Omental fat pad (tissue), 4 donors: ENCODE data around the gene APIP. TPM values are rescaled to one million over a fixed set of nuclear protein-coding genes. Genes with fewer than 3 reads are reported as not detected.

Experiments used
- ATAC-seq: fragments of 150-250 bp; one replicate; pipeline ENCODE4 v1.9.1; 2016; ENCODE audit warnings: mild to moderate bottlenecking, moderate library complexity; ENCODE audit not compliant: low FRiP score
- DNase-seq: peaks from one replicate; pipeline ENCODE4 v3.0.0-alpha.2; 2019; ENCODE audit warnings: low spot score
- CTCF ChIP-seq, 3 donors: fragments of 450-650 bp; IDR thresholded peaks; one replicate each; pipeline ENCODE4 v1.5.1; 2016 to 2017; ENCODE audit warnings: antibody characterized with exemption in 3 of 3, mild to moderate bottlenecking in 3 of 3, moderate library complexity in 2 of 3
- small RNA-seq: library from RNA; depleted of rRNA; stranded (forward); fragments of <200 nt; gene quantifications from one replicate; pipeline ENCODE3, GENCODE V24; 2016
- total RNA-seq, 4 donors: library from RNA; depleted of rRNA; stranded (reverse); fragments of >200 nt; gene quantifications; one replicate each; pipeline ENCODE4 v1.1.0, GENCODE V29; 2016

Gene APIP
- total RNA-seq, 4 donors from 2014 or later: 23.0 to 56.2 (median 28.3) TPM

GRCh38 chr11:34844463-34845112 is 71.6 kb downstream of the APIP start:
- TF ChIP-seq CTCF (IDR thresholded peaks at IDR 0.05): no peak
- ATAC-seq: no peak
- no peak for DNase-seq

GRCh38 chr11:34843271-34843670 is 72.9 kb downstream of the APIP start:
- TF ChIP-seq CTCF (IDR thresholded peaks at IDR 0.05): no peak
- no peak for DNase-seq
- ATAC-seq: no peak

- ATAC-seq: no peak
- no peak for TF ChIP-seq CTCF (IDR thresholded peaks at IDR 0.05)
- DNase-seq: no peak
Observed at GRCh38 chr11:34840736-34841386, 75.3 kb downstream of the APIP start.

- ATAC-seq (no peak), DNase-seq (no peak)
- no peak for TF ChIP-seq CTCF (IDR thresholded peaks at IDR 0.05)
Observed at GRCh38 chr11:34839969-34840368, 76.2 kb downstream of the APIP start.

GRCh38 chr11:34836958-34837856 is 79.0 kb downstream of the APIP start:
- no peak for TF ChIP-seq CTCF (IDR thresholded peaks at IDR 0.05)
- no peak for ATAC-seq

GRCh38 chr11:34833602-34834001 is 82.6 kb downstream of the APIP start:
- no peak for ATAC-seq
- no peak for TF ChIP-seq CTCF (IDR thresholded peaks at IDR 0.05)
- no peak for DNase-seq

More at GRCh38 chr11:34836958-34837856, 79.0 kb downstream of the APIP start:
- no peak for DNase-seq

Small RNA genes within 50 kb of the gene (small RNA-seq; reads per million reads assigned to genes)
- gene MIR1343: 1.3 reads per million, percentile 8 among the genes with 10 or more reads in this experiment

Other genes starting within 250 kb of the APIP start
- gene PDHX, start 239 bp upstream of the APIP start, total RNA-seq: 10 to 100 TPM; 20.0 to 56.0 (median 45.3) TPM
- 100 to 1,000 TPM in 3 of 4 donors, 10 to 100 TPM in 1; 92.7 to 627 (median 158) TPM for gene CD44, start 222.8 kb upstream of the APIP start, total RNA-seq